SJCRH30 (cell line): ENCODE results near the gene SNED1. TPM values are rescaled to one million over a fixed set of nuclear protein-coding genes. Genes with fewer than 3 reads are reported as not detected.

Experiments
- DNase-seq, 2 experiments: peaks; one replicate each; pipeline ENCODE4 v3.0.0-alpha.2; 2015 to 2020
- H3K27ac ChIP-seq: fragments of 250-450 bp; sonication (Bioruptor Pico); 2 replicates; pipeline ENCODE4 v1.5.1; 2020; ENCODE audit warnings: mild to moderate bottlenecking, moderate library complexity
- H3K27me3 ChIP-seq: fragments of 250-450 bp; sonication (Bioruptor Pico); 2 replicates; pipeline ENCODE4 v1.5.1; 2020; ENCODE audit warnings: mild to moderate bottlenecking, moderate library complexity
- H3K36me3 ChIP-seq: fragments of 250-450 bp; sonication (Bioruptor Pico); 2 replicates; pipeline ENCODE4 v1.5.1; 2020; ENCODE audit warnings: mild to moderate bottlenecking, moderate library complexity
- H3K4me1 ChIP-seq: fragments of 250-450 bp; sonication (Bioruptor Pico); 2 replicates; pipeline ENCODE4 v1.5.1; 2020; ENCODE audit warnings: mild to moderate bottlenecking, moderate library complexity
- H3K4me3 ChIP-seq: fragments of 250-450 bp; sonication (Bioruptor Pico); 2 replicates; pipeline ENCODE4 v1.5.1; 2020; ENCODE audit warnings: mild to moderate bottlenecking, moderate library complexity
- H3K9me3 ChIP-seq: fragments of 250-450 bp; sonication (Bioruptor Pico); replicated peaks from 2 replicates; pipeline ENCODE4 v1.5.1; 2020; ENCODE audit warnings: mild to moderate bottlenecking, moderate library complexity
- total RNA-seq: library from RNA; depleted of rRNA; stranded (reverse); fragments of >200 nt; shearing (Covaris generic); gene quantifications from 2 replicates; pipeline ENCODE4 v1.2.3, GENCODE V29; 2014

Gene SNED1
- total RNA-seq, 1 experiment from 2014 or later = 28.4 TPM

DNA sequence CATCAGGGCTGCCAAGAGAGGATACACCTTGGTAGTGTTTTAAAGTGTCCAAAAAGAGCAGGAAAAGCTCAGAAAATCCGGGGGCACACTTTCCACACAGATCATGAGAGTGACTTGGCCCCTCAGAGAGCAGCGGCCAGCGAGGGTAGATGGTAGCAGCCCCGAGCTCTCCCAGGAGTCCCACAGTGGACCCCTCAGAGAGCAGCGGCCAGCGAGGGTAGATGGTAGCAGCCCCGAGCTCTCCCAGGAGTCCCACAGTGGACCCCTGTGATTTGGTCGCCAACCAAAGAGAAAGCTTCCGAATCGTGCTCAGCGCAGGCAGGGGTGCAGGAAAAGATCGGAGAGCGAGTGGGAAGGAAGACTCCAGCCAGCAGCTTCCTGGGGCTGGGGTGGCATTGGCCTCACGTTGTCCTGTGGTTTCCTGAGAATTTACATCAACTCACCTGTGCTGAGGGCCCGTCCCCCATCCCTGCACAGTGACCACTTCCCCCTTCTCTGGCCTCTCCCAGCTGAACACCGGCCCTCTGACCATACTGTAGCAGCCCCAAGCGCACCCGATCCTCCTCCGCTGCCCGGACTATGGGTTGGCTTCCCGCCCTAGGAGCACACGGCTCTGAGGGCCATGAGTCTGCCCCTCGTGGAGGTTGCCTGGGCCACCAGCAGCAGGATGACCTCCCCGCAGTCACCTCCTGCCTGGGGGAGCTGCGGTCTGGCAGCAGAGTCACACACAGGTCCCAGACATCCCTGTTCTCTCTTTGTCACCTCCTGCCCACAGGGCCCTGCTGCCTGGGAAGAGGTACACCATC, 69.9 kb downstream of the SNED1 start:
- Histone ChIP-seq H3K27me3 (no peaks in the 10 kb centered on the region), H3K36me3 (no peaks in the 10 kb centered on the region; the same call in 1 of the 2 replicates), H3K4me1 (no peaks in the 10 kb centered on the region; the same call in 1 of the 2 replicates), H3K4me3 (no peak overlapping the region), H3K9me3 (no peaks in the 10 kb centered on the region), H3K27ac (no peak overlapping the region)
- no peak for DNase-seq

DNA sequence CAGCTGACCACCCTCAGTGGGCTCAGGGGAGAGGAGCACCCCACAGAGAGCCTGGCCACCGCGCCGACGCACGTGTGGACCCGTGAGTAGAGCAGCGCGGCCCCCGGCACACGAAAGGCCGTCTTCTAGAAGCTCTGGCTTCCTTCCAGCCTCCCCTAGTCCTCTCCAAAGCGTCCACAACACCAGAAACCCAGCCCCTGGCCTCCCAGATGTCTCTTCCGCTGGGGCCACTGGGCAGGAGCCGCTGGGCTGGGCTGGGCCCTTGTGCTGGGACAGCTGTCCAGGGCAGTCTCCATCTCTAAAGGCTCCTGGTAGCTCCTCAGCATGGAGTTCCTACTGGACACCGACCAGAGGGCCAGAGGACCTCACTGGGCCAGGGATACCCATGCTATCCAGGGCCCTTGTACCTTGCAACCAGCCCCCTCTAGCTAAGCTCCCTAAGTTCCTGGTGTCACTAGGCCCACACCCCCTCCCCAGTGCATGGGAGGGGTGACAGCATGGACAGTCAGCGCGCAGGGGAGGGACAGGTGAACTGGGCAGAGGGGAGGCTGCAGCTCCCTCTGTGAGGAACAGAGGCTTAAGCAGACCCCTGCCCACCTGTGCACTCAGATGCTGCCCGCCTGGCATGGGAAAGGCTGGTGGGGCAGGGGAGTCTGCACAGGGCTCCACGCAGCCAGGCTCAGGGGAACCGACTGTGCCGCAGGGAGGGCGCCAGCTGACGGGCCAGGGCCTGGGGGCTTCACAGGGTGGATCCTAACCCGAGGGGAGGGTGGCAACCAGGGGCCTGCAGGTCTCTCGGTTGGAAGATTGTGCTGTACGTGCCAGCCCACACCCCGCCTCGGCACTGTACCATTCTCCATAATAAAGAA, 70.8 kb downstream of the SNED1 start:
- no peak for DNase-seq
- Histone ChIP-seq H3K4me1 (no peaks in the 10 kb centered on the region), H3K27me3 (no peaks in the 10 kb centered on the region)

DNA sequence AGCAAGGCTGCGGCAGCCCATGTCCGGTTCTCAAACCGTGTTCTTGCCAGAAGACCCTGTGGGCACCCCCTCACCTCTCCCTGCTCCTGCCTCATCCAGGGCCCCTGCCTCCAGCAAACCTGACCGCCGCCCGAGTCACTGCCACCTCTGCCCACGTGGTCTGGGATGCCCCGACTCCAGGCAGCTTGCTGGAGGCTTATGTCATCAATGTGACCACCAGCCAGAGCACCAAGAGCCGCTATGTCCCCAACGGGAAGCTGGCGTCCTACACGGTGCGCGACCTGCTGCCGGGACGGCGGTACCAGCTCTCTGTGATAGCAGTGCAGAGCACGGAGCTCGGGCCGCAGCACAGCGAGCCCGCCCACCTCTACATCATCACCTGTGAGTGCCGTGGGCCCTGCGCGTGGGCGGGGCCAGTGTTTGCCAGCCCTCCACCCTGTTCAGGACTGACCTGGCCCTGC, 71.4 kb downstream of the SNED1 start:
- Histone ChIP-seq H3K27me3 (no peaks in the 10 kb centered on the region), H3K9me3 (no peaks in the 10 kb centered on the region), H3K27ac (no peak overlapping the region), H3K36me3 (no peaks in the 10 kb centered on the region; the same call in 1 of the 2 replicates), H3K4me1 (no peaks in the 10 kb centered on the region), H3K4me3 (no peak overlapping the region)
- no peak for DNase-seq

More for the DNA sequence above, 70.8 kb downstream of the SNED1 start:
- Histone ChIP-seq H3K4me3 (no peak overlapping the region), H3K36me3 (no peaks in the 10 kb centered on the region; the same call in 1 of the 2 replicates), H3K27ac (no peak overlapping the region), H3K9me3 (no peaks in the 10 kb centered on the region)

DNA sequence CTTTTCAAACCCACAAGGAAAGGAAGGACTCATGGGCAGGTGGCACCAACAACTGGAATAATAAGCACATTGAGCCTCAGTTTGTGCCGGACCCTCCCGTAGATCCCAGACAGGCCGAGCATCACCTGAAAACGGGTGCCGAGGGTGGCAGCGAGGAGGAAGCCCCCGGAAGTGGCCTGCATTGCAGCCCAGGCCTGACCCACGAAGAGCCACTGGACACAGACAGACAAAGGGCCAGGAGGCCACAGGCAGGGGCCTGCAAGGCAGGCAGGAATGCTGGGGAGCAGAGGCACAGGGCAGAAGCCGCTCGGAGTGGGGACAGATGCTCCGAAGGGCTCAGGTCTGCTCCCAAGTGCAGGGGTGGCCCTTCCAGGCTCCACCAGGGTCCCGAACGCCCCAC, 71.9 kb downstream of the SNED1 start:
- Histone ChIP-seq H3K9me3 (no peaks in the 10 kb centered on the region), H3K4me3 (no peak overlapping the region), H3K27me3 (no peaks in the 10 kb centered on the region), H3K36me3 (no peaks in the 10 kb centered on the region; the same call in 1 of the 2 replicates), H3K4me1 (no peaks in the 10 kb centered on the region), H3K27ac (no peak overlapping the region)
- no peak for DNase-seq

DNA sequence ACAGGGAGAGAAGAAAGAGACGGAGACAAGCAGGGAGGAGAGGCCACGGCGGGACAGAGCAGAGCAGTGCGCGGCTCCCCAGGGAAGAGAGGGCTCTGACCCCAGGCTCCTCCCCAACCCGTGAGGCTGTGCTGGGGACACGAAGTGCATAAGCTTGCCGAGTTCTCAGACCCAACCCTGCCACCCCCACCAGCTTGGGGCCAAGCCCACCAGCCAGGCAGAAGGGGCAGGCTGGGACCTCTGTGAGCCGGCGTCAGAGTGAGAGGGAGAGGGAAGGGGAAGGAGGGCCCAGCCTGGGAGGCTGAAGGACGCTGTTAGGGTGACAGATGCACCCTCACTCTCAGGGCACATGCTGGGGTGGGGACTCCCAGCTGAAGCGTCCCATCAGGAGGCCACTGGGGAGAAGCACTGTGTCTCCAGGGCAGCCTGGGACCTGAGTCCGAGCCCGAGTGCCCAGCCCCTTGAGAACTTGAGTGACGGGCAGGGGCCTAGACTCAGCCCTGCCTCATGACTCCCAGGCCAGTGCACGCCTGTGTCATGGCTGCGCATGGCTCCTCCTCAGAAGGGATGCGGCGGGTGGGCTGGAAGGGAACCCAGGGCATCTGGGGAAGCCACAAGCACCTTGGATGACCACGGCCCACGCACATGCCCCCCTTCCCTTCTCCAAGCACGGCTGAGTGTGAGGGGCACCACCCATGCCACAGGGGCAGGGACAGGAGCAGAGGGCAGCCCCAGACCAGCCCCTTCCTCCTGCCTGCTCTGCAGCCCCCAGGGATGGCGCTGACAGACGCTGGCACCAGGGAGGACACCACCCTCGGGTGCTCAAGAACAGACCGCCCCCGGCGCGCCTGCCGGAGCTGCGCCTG, 72.6 kb downstream of the SNED1 start:
- no peaks in the 10 kb centered on the region for H3K27me3 ChIP-seq
- no peak for DNase-seq
- no peaks in the 10 kb centered on the region for H3K9me3 ChIP-seq
- no peak overlapping the region for H3K4me3 ChIP-seq
- H3K36me3 ChIP-seq = no peaks in the 10 kb centered on the region; the same call in 1 of the 2 replicates
- H3K4me1 ChIP-seq = no peaks in the 10 kb centered on the region
- H3K27ac ChIP-seq = no peak overlapping the region

DNA sequence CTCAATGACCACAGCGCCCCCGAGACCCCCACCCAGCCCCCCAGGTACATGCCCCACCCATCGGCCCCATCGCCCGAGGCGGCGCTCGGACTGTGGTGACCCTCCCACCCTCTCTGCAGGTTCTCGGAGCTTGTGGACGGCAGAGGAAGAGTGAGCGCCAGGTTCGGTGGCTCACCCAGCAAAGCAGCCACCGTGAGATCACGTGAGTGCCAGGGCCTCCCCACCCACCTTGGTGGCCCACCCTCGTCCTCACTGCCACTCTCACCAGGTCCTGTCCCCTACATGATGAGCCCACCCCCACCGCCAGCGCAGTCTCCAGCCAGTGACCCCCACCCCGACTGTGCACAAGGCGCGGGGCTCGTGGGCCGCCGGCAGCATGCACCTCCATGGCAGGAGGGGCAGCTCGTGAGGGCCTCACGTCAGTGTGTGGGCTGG, 73.3 kb downstream of the SNED1 start:
- no peaks in the 10 kb centered on the region for H3K9me3 ChIP-seq
- no peaks in the 10 kb centered on the region for H3K27me3 ChIP-seq
- no peak for DNase-seq
- H3K4me3 ChIP-seq = no peak overlapping the region
- H3K27ac ChIP-seq = no peak overlapping the region
- H3K36me3 ChIP-seq = no peaks in the 10 kb centered on the region; the same call in 1 of the 2 replicates
- H3K4me1 ChIP-seq = no peaks in the 10 kb centered on the region

DNA sequence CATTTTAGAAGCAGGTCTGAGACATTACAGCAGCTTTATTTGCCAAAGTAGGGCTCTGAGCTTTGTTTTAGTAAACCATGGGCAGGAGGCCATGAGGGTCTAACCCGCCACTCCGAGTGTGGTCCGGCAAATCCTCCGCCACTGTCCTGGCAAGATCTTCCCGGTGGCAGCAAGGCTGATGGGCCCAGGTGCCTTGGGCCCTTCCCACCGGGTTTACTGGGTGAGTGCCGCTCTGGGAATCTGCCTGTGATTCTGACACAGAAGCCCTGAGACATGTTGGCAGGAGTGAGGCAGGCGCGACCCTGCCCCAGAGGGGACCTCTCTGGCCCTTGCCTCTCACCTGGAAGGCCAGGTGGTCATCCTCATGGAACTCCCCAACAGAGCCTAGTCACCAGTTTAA, 73.7 kb downstream of the SNED1 start:
- Histone ChIP-seq H3K36me3 (no peaks in the 10 kb centered on the region; the same call in 1 of the 2 replicates), H3K4me1 (no peaks in the 10 kb centered on the region), H3K27ac (no peak overlapping the region), H3K9me3 (no peaks in the 10 kb centered on the region), H3K27me3 (no peaks in the 10 kb centered on the region), H3K4me3 (no peak overlapping the region)
- DNase-seq = no peak

DNA sequence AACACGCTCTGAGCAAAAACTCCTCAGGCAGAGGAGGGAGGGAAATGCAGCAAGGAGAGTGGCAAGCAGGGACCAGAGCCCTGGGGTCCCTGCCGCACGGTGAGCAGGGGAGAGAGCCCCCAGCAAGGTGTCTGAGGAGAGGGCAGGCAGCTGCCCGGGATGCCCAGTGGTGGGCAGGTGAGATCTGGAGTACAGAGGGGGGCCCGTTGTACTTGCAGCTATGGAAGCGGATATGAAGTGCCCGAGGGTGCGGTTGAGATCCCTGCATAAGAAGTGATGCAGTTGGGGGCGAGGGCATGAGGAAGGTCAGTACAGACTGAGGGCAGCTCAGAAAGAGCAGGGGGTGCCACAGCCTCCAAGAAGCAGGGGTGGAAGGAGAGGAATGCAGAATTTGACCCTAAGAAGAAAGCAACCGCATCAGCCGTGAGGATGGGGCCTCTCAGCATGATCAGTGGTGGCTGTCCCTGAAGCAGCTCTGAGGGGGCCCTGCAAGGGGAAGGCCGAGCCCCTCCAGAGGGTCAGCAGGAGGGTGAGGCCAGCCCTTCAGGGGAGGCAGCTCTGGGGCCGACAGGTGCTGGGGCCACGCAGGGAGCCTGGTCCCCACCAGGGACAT, 74.2 kb downstream of the SNED1 start:
- DNase-seq = no peak
- no peak overlapping the region for H3K4me3 ChIP-seq
- no peak overlapping the region for H3K27ac ChIP-seq
- no peaks in the 10 kb centered on the region for H3K9me3 ChIP-seq
- no peaks in the 10 kb centered on the region; the same call in 1 of the 2 replicates for H3K36me3 ChIP-seq
- no peaks in the 10 kb centered on the region for H3K27me3 ChIP-seq
- H3K4me1 ChIP-seq = no peaks in the 10 kb centered on the region

DNA sequence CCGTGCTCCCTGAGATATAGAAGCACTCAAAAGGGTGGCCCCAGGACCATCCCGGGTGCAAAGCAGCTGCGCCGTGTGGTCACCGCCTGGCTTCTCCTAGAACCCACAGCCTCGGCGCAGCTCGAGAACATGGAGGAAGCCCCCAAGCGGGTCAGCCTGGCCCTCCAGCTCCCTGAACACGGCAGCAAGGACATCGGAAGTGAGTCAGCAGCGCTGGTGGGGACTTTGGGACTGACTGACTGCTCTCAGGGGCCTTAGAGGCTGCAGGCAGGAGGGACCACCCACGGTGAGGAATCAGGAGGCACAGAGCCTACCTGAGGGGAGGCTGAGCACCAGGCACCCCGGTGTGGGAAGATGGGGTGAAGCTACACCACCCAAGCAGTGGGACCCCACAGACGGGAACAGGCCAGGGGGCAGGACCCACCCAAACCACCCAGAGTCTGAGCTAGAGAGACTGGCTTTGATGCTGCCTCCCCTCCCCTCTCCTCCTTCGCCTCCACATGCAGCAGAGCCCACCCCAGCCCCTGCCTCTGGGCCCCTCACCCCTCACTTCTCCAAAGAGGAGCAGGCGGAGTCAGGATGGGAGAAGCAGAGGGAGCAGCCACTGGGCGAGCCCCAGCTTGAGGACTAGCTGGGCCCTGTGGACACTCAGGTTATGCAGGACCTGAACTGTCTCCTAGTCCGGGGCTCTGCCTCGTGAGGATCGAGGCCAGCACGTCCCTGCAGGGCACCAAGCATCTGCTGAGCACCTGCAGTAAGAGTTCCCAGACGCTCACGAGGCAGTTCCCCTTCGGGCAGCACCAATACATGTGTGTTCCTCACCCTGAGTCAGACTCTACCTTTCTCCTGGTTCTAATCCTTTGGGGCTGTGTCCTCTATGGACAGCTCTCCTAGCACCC, 75.0 kb downstream of the SNED1 start:
- H3K9me3 ChIP-seq = no peaks in the 10 kb centered on the region
- H3K27ac ChIP-seq = no peak overlapping the region
- no peak overlapping the region for H3K4me3 ChIP-seq
- H3K36me3 ChIP-seq = no peaks in the 10 kb centered on the region; the same call in 1 of the 2 replicates
- H3K27me3 ChIP-seq = no peaks in the 10 kb centered on the region
- no peaks in the 10 kb centered on the region for H3K4me1 ChIP-seq
- no peak for DNase-seq

DNA sequence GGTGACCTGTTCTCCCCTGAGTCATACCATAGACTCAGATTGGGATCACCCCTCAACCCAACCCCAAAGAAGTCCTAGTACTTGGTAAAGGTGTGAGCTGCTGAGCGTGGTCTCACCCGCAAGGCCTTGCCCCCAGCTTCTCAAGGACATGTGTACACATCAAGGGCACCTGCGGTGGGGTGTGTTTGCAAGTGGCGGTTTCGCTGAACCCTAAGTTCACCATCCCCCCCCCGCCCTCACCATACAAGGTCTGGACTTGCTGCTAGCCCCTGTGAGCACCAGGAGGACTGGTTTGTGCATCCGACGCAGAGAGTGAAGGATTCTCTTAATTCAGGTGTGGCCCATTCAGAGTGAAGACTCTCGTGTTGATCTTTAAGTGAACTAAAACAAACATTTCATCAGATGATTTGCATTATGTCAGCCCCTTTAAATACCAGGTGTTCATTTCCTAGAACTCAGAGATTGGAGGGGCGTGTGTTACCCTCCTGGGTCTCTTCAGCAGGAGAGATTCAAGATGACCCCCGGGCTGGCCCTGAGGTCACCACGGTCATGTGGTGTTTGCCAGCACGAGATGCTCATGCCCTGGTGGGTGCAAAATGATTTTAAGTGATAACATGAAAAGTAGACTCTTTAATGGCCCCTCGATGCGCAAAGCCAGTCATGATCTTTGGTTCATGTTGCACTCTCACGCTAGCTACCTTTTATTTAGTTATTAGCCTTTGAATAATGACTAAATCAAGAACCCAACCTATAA, 75.8 kb downstream of the SNED1 start:
- DNase-seq = no peak
- Histone ChIP-seq H3K4me3 (no peak overlapping the region), H3K27ac (no peak overlapping the region), H3K27me3 (no peaks in the 10 kb centered on the region), H3K9me3 (no peaks in the 10 kb centered on the region), H3K36me3 (no peaks in the 10 kb centered on the region; the same call in 1 of the 2 replicates), H3K4me1 (no peaks in the 10 kb centered on the region)

DNA sequence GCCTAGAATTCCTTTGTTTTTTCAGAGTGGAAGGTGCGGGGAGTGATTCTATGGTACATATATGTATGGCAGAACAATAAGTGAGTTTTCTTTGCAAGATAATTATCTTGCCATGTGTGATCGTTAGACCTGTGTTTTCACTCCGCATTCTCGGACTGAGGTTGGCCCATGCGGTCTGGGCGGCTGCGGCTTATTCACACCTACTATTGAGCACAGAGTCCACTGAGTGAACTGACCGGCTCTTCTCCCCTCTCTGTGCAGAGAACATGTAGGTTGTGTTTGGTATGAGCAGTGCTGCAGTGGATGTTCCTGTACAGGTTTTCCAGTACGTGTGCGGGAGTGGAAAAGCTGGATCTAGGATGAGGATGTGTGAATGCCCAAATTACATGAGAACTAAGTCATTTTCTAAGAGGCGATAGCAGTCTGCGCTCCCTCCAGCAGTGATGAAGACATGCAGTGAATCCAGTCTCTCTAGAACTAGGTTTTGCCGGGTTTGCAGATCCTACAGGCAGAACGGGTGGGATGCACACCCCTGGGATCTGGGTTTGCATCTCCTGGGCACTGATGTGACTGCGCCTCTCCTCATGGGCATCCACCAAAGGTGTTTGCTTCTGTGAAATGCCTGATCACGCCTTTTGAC, 76.6 kb downstream of the SNED1 start:
- DNase-seq = no peak
- H3K4me3 ChIP-seq = no peak overlapping the region
- H3K36me3 ChIP-seq = no peaks in the 10 kb centered on the region; the same call in 1 of the 2 replicates
- no peaks in the 10 kb centered on the region for H3K27me3 ChIP-seq
- no peaks in the 10 kb centered on the region for H3K4me1 ChIP-seq
- no peaks in the 10 kb centered on the region for H3K9me3 ChIP-seq
- H3K27ac ChIP-seq = no peak overlapping the region
